K562 (cell line): ENCODE data around the gene EIF2AK2. TPM values are rescaled to one million over a fixed set of nuclear protein-coding genes. Genes with fewer than 3 reads are reported as not detected.

ENCODE experiments used
- ATAC-seq: fragments of 200-7000 bp; cut with Tn5 transposase; 3 replicates; pipeline ENCODE4 v1.9.1; 2020; ENCODE audit warnings: moderate library complexity
- BruUV-seq: library from RNA; stranded (reverse); fragments of 400-500 nt; replicated peaks from 2 replicates; lab custom pipeline; 2021; lab: Mats Ljungman, UMichigan
- CTCF ChIA-PET: fragments of 300-600 bp; formaldehyde crosslinking; extraction: SDS; loops from one replicate; lab custom pipeline; 2021; ENCODE audit warnings: low intra/inter-chr PET ratio; lab: Yijun Ruan, JAX
- POLR2A ChIA-PET: fragments of 300-600, 350-650 bp; sonication (Branson Sonifier 250); formaldehyde crosslinking; extraction: SDS; loops from one replicate; lab custom pipeline; 2021; ENCODE audit warnings: antibody characterized with exemption, inconsistent platforms; lab: Yijun Ruan, JAX
- DNase-seq, 4 experiments: peaks; one replicate each; pipeline versions ENCODE4 v3.0.0 to v3.0.0-alpha.2; 2011 to 2018; ENCODE audit warnings: low spot score in 3 of 4, mixed read lengths in 3 of 4; ENCODE audit errors: extremely low read depth in 1 of 4
- FAIRE-seq: peaks from 2 replicates; lab custom pipeline; 2011; peaks lifted over from hg19 to GRCh38; lab: Jason Lieb, UNC
- H2AFZ ChIP-seq: 2 replicates; pipeline ENCODE4 v1.6.0; 2011; ENCODE audit warnings: low read depth, low read length, control low read depth, inconsistent platforms
- H3K27ac ChIP-seq: fragments of 200-600 bp; 3 replicates; pipeline ENCODE4 v1.8.0; 2011; ENCODE audit warnings: low read depth, mild to moderate bottlenecking, control low read depth, inconsistent platforms, low read length, moderate library complexity, mixed read lengths; ENCODE audit errors: extremely low read depth
- H3K27me3 ChIP-seq, 2 experiments: fragments of 300-600 bp in 1 of 2; 2 replicates in 1 of 2; 3 replicates in 1 of 2; pipeline versions ENCODE4 v1.6.0 to v1.8.0; 2011; ENCODE audit warnings: inconsistent platforms in 2 of 2, low read length in 2 of 2, mild to moderate bottlenecking in 1 of 2, mixed read lengths in 1 of 2, moderate library complexity in 1 of 2; ENCODE audit not compliant: control insufficient read depth in 2 of 2, insufficient read depth in 2 of 2
- H3K36me3 ChIP-seq: fragments of 300-600 bp; 3 replicates; pipeline ENCODE4 v1.8.0; 2011; ENCODE audit warnings: mild to moderate bottlenecking, low read length, inconsistent platforms; ENCODE audit not compliant: control insufficient read depth, insufficient read depth
- H3K4me1 ChIP-seq, 2 experiments: fragments of 200-600 bp in 1 of 2; replicated peaks in 1 of 2; 2 replicates in 1 of 2; 3 replicates in 1 of 2; pipeline versions ENCODE4 v1.5.1 to v1.8.0; 2011; ENCODE audit warnings: inconsistent platforms in 2 of 2, low read length in 2 of 2, mild to moderate bottlenecking in 1 of 2, mixed read lengths in 1 of 2, moderate library complexity in 1 of 2; ENCODE audit not compliant: control insufficient read depth in 2 of 2, insufficient read depth in 2 of 2
- H3K4me2 ChIP-seq: 2 replicates; pipeline ENCODE4 v1.6.1; 2011; ENCODE audit warnings: low read length, control low read depth, inconsistent platforms, mixed read lengths; ENCODE audit not compliant: insufficient read depth
- H3K4me3 ChIP-seq: fragments of 200-600 bp; sonication (generic), shearing (Covaris generic); 2 replicates; pipeline ENCODE4 v1.5.1; 2016; ENCODE audit warnings: control low read depth, inconsistent platforms
- H3K79me2 ChIP-seq: fragments of 200-600 bp; 3 replicates; pipeline ENCODE4 v1.8.0; 2011; ENCODE audit warnings: low read length, inconsistent platforms; ENCODE audit not compliant: control insufficient read depth, insufficient read depth
- H3K9ac ChIP-seq, 2 experiments: 2 replicates each; pipeline versions ENCODE4 v1.6.0 to v1.6.1; 2011; ENCODE audit warnings: low read depth in 2 of 2, low read length in 2 of 2, control low read depth in 1 of 2, inconsistent platforms in 1 of 2, mild to moderate bottlenecking in 1 of 2, mixed read lengths in 1 of 2; ENCODE audit not compliant: insufficient read depth in 1 of 2
- H3K9me1 ChIP-seq: one replicate; pipeline ENCODE4 v1.6.0; 2011; ENCODE audit warnings: inconsistent platforms, mild to moderate bottlenecking, low read length, moderate library complexity; ENCODE audit not compliant: control insufficient read depth, insufficient read depth
- H3K9me3 ChIP-seq: replicated peaks from 2 replicates; pipeline ENCODE4 v1.5.1; 2011; ENCODE audit warnings: low read depth, low read length, inconsistent platforms; ENCODE audit not compliant: control insufficient read depth, insufficient read depth
- H4K20me1 ChIP-seq: replicated peaks from 2 replicates; pipeline ENCODE4 v1.6.1; 2011; ENCODE audit warnings: low read length, inconsistent platforms, mixed read lengths; ENCODE audit not compliant: control insufficient read depth, insufficient read depth
- CLOCK ChIP-seq: fragments of 250-450 bp; sonication (Bioruptor Pico); IDR thresholded peaks from 2 replicates; pipeline ENCODE4 v1.4.0; 2020; ENCODE audit warnings: mild to moderate bottlenecking, moderate library complexity, borderline replicate concordance
- ETV6 ChIP-seq, 3 experiments: fragments of 150-350 bp in 1 of 3; sonication (generic) in 1 of 3; formaldehyde crosslinking in 1 of 3; IDR thresholded peaks; 2 replicates each; pipeline versions ENCODE4 v1.6.1 to v1.8.0; 2014 to 2022; ENCODE audit warnings: borderline replicate concordance in 2 of 3, low read depth in 2 of 3, antibody characterized with exemption in 1 of 3, low read length in 1 of 3, mild to moderate bottlenecking in 1 of 3, missing genetic modification reagents in 1 of 3
- EZH2 ChIP-seq: IDR thresholded peaks from 2 replicates; pipeline ENCODE4 v1.6.1; 2012; ENCODE audit warnings: low read depth, mild to moderate bottlenecking, inconsistent platforms, low read length, borderline replicate concordance
- HMGN3 ChIP-seq: IDR thresholded peaks from 2 replicates; pipeline ENCODE4 v1.6.1; 2011; ENCODE audit warnings: borderline replicate concordance, low read depth, mild to moderate bottlenecking, mixed read lengths, low read length; ENCODE audit not compliant: insufficient read length; ENCODE audit errors: extremely low read depth
- JUNB ChIP-seq: fragments of 450-650 bp; formaldehyde crosslinking; conservative IDR thresholded peaks from 2 replicates; pipeline ENCODE4 v1.4.0; 2020; ENCODE audit warnings: mild to moderate bottlenecking
- MAFF ChIP-seq: IDR thresholded peaks from 2 replicates; pipeline ENCODE4 v1.6.1; 2012; ENCODE audit warnings: low read length, improper control_type of control experiment
- MAFG ChIP-seq: fragments of 450-650 bp; conservative IDR thresholded peaks from 2 replicates; pipeline ENCODE4 v1.6.1; 2016; ENCODE audit warnings: missing genetic modification characterization, missing compliant biosample characterization
- MAFK ChIP-seq: IDR thresholded peaks from 2 replicates; pipeline ENCODE4 v1.6.1; 2011; ENCODE audit warnings: low read length, improper control_type of control experiment
- MEF2A ChIP-seq: IDR thresholded peaks from 2 replicates; pipeline ENCODE4 v1.6.1; 2011; ENCODE audit warnings: low read depth, mild to moderate bottlenecking, low read length, moderate library complexity; ENCODE audit not compliant: control insufficient read depth
- NFE2 ChIP-seq: IDR thresholded peaks from 2 replicates; pipeline ENCODE4 v1.6.1; 2014; ENCODE audit warnings: antibody characterized with exemption, low read depth
- SREBF1 ChIP-seq: fragments of 150-350 bp; IDR thresholded peaks from 2 replicates; pipeline ENCODE4 v1.6.1; 2014; ENCODE audit warnings: antibody characterized with exemption, low read depth, low read length, borderline replicate concordance
- ZNF316 ChIP-seq: fragments of 450-650 bp; IDR thresholded peaks from 2 replicates; pipeline ENCODE4 v1.6.1; 2016
- ZNF778 ChIP-seq: fragments of 450-650 bp; formaldehyde crosslinking; IDR thresholded peaks from 2 replicates; pipeline ENCODE4 v1.4.0; 2020; ENCODE audit warnings: mild to moderate bottlenecking, moderate library complexity
- WGBS: fragments of 100-300 bp; shearing (Covaris generic); methylation state at CpG from one replicate; pipeline ENCODE4 v1.1.6; 2016; ENCODE audit warnings: low coverage, mixed read lengths; ENCODE audit not compliant: insufficient coverage; ENCODE audit errors: missing lambda C conversion rate; 5-methylcytosine and 5-hydroxymethylcytosine counted together
- in situ Hi-C: fragments of 300-500 bp; cut with MboI; formaldehyde crosslinking; loops from 4 replicates; pipeline ENCODE4 v1.15.0; 2018; ENCODE audit warnings: inconsistent platforms, mixed read lengths
- intact Hi-C: fragments of 100-400 bp; cut with micrococcal nuclease; formaldehyde crosslinking; loops from 2 replicates; pipeline ENCODE4 v1.14.2; 2022
- polyA plus RNA-seq, 8 experiments: library from polyadenylated mRNA; depleted of rRNA in 4 of 8; stranded (reverse) in 5 of 8; unstranded in 3 of 8; fragments of >200 nt; fragmentation: Nextera tagmentation in 2 of 8; fragmentation: Illumina TruSeq in 1 of 8; extraction: Ambion mirVana in 2 of 8; extraction: Trizol in 1 of 8; gene quantifications; 2 replicates each; pipeline versions ENCODE4 v1.2.1 to v1.2.3, GENCODE V29; 2011 to 2014; ENCODE audit warnings: inconsistent platforms in 1 of 8, missing spikeins in 1 of 8
- total RNA-seq, 7 experiments: library from RNA; depleted of rRNA in 6 of 7; stranded (reverse); fragments of >200 nt in 6 of 7; fragmentation: Illumina TruSeq in 2 of 7; extraction: Trizol in 2 of 7; gene quantifications; 2 replicates each; pipeline versions ENCODE4 v1.2.1 to v1.2.3, GENCODE V29; 2011 to 2021; ENCODE audit warnings: low replicate concordance in 1 of 7
- TF ChIP-seq, protein P1 (sequence below): sonication (generic); formaldehyde crosslinking; IDR thresholded peaks from 2 replicates; pipeline ENCODE4 v1.8.1; 2023; ENCODE audit warnings: mild to moderate bottlenecking, missing genetic modification reagents

EIF2AK2 gene
- total and polyA plus RNA-seq, 9 of the 15 experiments (the other 6 are each of a cell fraction or from before 2014, with no cell fraction given), result 3.8 to 19.5 (median 13.3) TPM

GRCh38 chr2:37119157-37119556 is 37.6 kb downstream of the EIF2AK2 start:
- FAIRE-seq, result peak; percentile 48
- no peaks in the 10 kb centered on the region for H3K79me2 ChIP-seq
- CTCF ChIA-PET, result no interaction called here

DNA sequence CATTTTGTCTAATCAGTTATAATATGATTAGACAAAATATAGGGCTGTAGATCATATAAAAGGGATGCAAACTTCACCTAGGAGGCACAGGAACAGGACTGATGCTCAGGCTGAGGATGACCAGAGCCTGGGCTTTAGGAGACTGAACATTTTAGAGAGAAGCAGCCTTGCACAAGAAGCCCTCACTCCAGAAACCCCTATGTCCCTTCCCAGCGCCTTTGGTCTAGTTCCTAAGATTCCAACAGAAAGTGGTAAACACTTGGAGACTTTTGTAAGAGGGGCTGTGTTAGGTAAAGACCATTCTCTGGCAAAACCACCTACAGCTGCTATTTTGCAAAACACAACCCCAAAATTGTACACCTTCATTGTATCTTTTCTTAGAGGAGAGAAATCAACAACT is 39.2 kb downstream of the EIF2AK2 start:
- FAIRE-seq, result no peak
- 29% methylated on average over 1 of the region's 1 CpG for WGBS

More at GRCh38 chr2:37119157-37119556, 37.6 kb downstream of the EIF2AK2 start:
- Histone ChIP-seq H3K4me2 (no peak overlapping the region), H3K27me3 (no peaks in the 10 kb centered on the region), H3K4me1 (no peaks in the 10 kb centered on the region), H4K20me1 (no peaks in the 10 kb centered on the region), H3K9me1 (no peaks in the 10 kb centered on the region), H3K36me3 (peaks cover 20% of the 10 kb centered on the region; the same call in 2 of the 3 replicates), H3K27ac (no peak overlapping the region; the same call in 2 of the 3 replicates), H3K9ac (no peak overlapping the region), H3K9me3 (no peaks in the 10 kb centered on the region), H3K4me3 (no peak overlapping the region), H2AFZ (no peak overlapping the region)
- in situ Hi-C loops (no loop called here), intact Hi-C loops (no loop called here)
- ATAC-seq (no peak), DNase-seq (peak in 2 of 4 experiments; percentile 4 to 10)
- POLR2A ChIA-PET, result interaction anchor here (0.6 kb wide), 1 partner anchor 727 kb away, joined by 3 read pairs; no protein-coding TSS in a partner anchor
- TF ChIP-seq MAFF (peak; percentile 47; the same call in 1 of the 2 replicates), ZNF316 (peak; percentile 22; the same call in 1 of the 2 replicates), NFE2 (peak; percentile 67), MAFK (peak; percentile 45), ETV6 (IDR thresholded peaks at IDR 0.05; ENCODE audit: borderline replicate concordance in 1 of 2, low read depth in 2 of 2, low read length in 1 of 2) (no peak), ETV6 (CRISPR knock-in tag; IDR thresholded peaks at IDR 0.05; ENCODE audit: borderline replicate concordance) (no peak), SREBF1 (no peak), MAFG (tag) (0 out of 2 replicates have a peak, but pooled peaks have one; percentile 36), JUNB (CRISPR knock-in tag) (no peak)
- WGBS, result 93% methylated on average over 5 of the region's 5 CpGs
- BruUV-seq, result no TSS peak

More for the DNA sequence above, 39.2 kb downstream of the EIF2AK2 start:
- H3K79me2 ChIP-seq, result no peaks in the 10 kb centered on the region
- no peak overlapping the region for H3K27ac ChIP-seq
- no peaks in the 10 kb centered on the region for H3K27me3 ChIP-seq
- DNase-seq (no peak), ATAC-seq (no peak)
- H4K20me1 ChIP-seq, result no peaks in the 10 kb centered on the region
- CTCF ChIA-PET, result no interaction called here
- H3K36me3 ChIP-seq, result peaks cover 22% of the 10 kb centered on the region; the same call in 2 of the 3 replicates
- intact Hi-C loops, result no loop called here
- TF ChIP-seq, protein P1, sequence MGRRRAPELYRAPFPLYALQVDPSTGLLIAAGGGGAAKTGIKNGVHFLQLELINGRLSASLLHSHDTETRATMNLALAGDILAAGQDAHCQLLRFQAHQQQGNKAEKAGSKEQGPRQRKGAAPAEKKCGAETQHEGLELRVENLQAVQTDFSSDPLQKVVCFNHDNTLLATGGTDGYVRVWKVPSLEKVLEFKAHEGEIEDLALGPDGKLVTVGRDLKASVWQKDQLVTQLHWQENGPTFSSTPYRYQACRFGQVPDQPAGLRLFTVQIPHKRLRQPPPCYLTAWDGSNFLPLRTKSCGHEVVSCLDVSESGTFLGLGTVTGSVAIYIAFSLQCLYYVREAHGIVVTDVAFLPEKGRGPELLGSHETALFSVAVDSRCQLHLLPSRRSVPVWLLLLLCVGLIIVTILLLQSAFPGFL (CRISPR knock-in tag), result no peak
- TF ChIP-seq HMGN3 (no peak), CLOCK (CRISPR knock-in tag) (no peak), ZNF778 (no peak), MEF2A (no peak), EZH2 (no peak)
- no peak overlapping the region for H3K4me3 ChIP-seq
- H3K4me1 ChIP-seq, result no peaks in the 10 kb centered on the region
- no peaks in the 10 kb centered on the region for H3K9me1 ChIP-seq
- no peak overlapping the region for H3K9ac ChIP-seq
- no TSS peak for BruUV-seq
- POLR2A ChIA-PET, result no interaction called here
- no peak overlapping the region for H2AFZ ChIP-seq
- in situ Hi-C loops, result no loop called here
- H3K4me2 ChIP-seq, result no peak overlapping the region
- no peaks in the 10 kb centered on the region for H3K9me3 ChIP-seq
